GM21381 (cell line): ENCODE data around the gene KIAA0825.
"Not testable (repeated sequence)": the region's sequence is repeated elsewhere in the genome, so short reads cannot be mapped to it uniquely, and the experiment has no call there.

Experiments used
- ATAC-seq: cut with Tn5 transposase; IDR thresholded peaks from one replicate; pipeline ENCODE4 v1.9.1; 2021; ENCODE audit warnings: mild to moderate bottlenecking, moderate library complexity; ENCODE audit not compliant: unreplicated experiment

The KIAA0825 gene

DNA sequence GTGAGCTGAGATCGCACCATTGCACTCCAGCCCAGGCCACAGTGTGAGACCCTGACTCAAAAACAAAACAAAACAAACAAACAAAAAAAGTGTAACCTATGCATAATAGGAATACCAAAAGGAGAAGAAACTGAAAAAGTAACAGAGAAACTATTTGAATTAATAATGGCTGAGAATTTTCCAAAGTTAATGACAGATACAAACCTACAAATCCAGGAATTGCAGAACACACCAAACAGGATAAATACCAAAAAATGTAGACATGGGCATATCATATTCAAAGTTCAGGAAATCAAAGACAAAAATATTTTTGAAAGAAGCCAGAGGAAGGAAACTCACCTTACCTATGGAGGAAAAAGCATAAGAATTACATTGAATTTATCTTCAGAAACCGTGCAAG, 493.3 kb downstream of the KIAA0825 start:
- ATAC-seq, result no peak

DNA sequence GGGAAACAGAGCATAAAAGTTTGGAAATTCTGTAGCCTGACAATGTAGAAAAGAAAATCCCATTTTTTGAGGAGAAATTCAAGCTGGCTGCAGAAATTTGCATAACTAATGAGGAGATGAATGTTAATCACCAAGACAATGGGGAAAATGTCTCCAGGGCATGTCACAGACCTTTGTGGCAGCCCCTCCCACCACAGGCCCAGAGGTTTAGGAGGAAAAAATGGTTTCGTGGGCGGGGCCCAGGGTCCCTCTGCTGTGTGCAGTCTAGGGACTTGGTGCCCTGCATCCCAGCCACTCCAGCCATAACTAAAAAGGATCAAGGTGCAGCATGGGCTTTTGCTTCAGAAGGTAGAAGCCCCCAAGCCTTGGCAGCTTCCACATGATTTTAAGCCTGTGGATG, 502.1 kb downstream of the KIAA0825 start:
- ATAC-seq, result not testable (repeated sequence)

DNA sequence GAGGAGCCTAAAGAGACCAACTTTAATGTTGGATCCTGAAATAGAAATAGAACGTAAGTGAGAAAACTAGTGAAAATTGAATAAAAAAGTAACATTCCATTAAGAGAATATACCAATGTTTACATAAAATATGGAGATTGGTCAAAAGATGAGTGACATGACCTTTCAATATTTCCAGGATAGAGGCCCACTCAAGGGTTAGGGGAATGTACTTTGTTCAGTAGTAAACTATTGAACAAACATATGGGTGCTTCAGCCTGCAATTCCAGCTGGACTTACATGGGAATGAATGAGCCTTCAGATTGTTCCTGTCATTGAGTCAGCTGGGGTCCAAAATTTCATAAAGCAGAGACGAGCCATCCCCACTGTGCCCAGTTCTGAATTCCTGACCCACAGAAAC, 505.3 kb downstream of the KIAA0825 start:
- ATAC-seq, result no peak

DNA sequence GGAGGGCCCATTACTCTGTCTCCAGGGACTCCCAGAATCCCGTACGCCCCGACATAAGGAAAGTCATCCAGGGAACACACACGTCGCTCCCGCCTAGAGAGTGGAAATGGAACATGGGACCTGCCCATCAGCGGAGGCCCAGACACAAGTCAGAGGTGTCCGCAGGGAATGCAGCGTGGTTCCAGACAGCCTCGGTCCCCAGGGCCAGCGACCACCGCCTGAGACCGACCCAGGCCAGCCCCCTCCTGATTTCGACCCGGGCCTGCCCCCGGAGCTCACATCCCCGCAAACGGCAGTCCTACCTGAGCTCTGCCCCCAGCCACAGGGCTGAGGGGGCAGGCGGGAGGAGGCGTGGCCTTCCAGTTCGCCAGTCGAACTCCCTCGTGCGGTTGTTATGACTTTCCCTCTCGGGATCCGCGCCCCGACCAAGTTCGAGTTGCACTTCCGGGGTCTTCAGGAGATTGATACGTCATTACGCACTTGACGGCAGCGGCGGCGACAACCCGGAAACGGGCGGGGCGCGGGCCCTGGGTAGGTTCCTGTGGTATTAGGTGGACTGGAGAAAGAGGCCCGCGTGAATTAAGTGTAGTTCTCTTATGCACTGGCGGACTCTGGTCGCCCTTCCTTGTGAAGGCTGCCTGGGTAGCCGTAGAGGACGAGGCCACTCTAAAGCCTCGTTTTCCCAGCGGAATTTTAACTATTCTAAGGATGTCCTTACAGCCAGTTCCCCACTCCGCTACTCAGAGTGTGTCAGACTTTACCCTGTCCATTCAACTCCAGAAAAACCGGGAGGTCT, 507.0 kb downstream of the KIAA0825 start:
- peak; percentile 100 for ATAC-seq

DNA sequence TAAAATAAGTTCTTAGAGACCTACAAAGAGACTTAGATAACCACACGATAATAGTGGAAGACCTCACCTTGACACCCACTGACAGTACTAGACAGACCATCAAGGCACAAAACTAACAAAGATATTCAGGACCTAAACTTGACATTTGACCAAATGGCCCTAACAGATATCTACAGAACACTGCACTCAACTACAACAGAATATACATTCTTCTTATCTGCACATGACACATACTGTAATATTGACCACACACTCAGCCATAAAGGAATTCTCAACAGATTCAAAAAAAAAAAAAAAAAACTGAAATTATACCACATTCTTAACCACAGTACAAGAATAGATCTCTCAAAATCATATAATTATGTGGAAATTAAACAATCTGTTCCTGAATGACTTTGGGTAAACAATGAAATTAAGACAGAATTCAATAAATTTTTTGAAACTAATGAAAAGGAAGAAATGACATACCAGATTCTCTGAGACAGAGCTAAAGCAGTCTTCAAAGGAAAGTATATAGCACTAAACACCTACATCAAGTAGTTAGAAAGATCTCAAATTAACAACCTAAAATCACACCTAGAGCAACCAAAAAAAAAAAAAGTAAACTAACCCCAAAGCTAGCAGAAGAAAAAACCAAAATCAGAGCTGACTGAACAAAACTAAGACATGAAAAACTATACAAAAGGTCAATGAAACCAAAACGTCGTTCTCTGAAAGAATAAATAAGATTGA, 514.7 kb downstream of the KIAA0825 start:
- ATAC-seq, result no peak
